BJ (cell line): ENCODE results near the gene FAM131A. TPM values are rescaled to one million over a fixed set of nuclear protein-coding genes. Genes with fewer than 3 reads are reported as not detected.

ENCODE experiments used
- CTCF ChIA-PET: fragments of 350-600 bp; formaldehyde crosslinking; extraction: SDS; loops from one replicate; lab custom pipeline; 2021; ENCODE audit warnings: antibody characterized with exemption, inconsistent platforms; lab: Yijun Ruan, JAX
- POLR2A ChIA-PET: fragments of 300-600 bp; sonication (Branson Sonifier 250); formaldehyde crosslinking; extraction: SDS; loops from one replicate; lab custom pipeline; 2021; ENCODE audit warnings: antibody characterized with exemption; lab: Charles Lee
- DNase-seq: peaks from one replicate; pipeline ENCODE4 v3.0.0-alpha.2; 2011; ENCODE audit warnings: low read depth
- H3K27me3 ChIP-seq: 2 replicates; pipeline ENCODE4 v1.6.0; 2011; ENCODE audit warnings: low read length; ENCODE audit not compliant: control insufficient read depth, insufficient read depth
- H3K36me3 ChIP-seq: 2 replicates; pipeline ENCODE4 v1.5.1; 2011; ENCODE audit warnings: low read length; ENCODE audit not compliant: control insufficient read depth, insufficient read depth
- H3K4me3 ChIP-seq: 2 replicates; pipeline ENCODE4 v1.5.1; 2011; ENCODE audit warnings: low read depth, mild to moderate bottlenecking, control low read depth, low read length
- CTCF ChIP-seq: IDR thresholded peaks from 2 replicates; pipeline ENCODE4 v1.5.1; 2011; ENCODE audit warnings: low read depth, mild to moderate bottlenecking, control low read depth, inconsistent platforms, low read length, moderate library complexity; ENCODE audit not compliant: insufficient read depth
- polyA plus RNA-seq: library from polyadenylated mRNA; depleted of rRNA; stranded (reverse); fragments of >200 nt; gene quantifications from 2 replicates; pipeline ENCODE4 v1.2.3, GENCODE V29; 2011

Gene FAM131A
- polyA plus RNA-seq, 1 experiment, result 9.3 TPM

GRCh38 chr3:184299488-184300377, 37.7 kb upstream of the FAM131A start:
- CTCF ChIA-PET, result interaction anchor here (0.5 to 1.8 kb wide), 5 partner anchors 12 to 404 kb away, joined by 3 to 8 read pairs (median 4); no protein-coding TSS in a partner anchor
- TF ChIP-seq CTCF, result no peak
- DNase-seq, result no peak
- H3K4me3 ChIP-seq, result peak overlapping the region; percentile 87
- POLR2A ChIA-PET, result interaction anchor here (0.6 kb wide), 1 partner anchor 41 kb away, joined by 14 read pairs; no protein-coding TSS in a partner anchor
- peaks cover 20% of the 10 kb centered on the region for H3K36me3 ChIP-seq
- H3K27me3 ChIP-seq, result 0 out of 2 replicates have a peak, but pooled peaks cover 1% of the 10 kb centered on the region

- no peak for DNase-seq
- Histone ChIP-seq H3K36me3 (peaks cover 20% of the 10 kb centered on the region), H3K27me3 (0 out of 2 replicates have a peak, but pooled peaks cover 1% of the 10 kb centered on the region), H3K4me3 (peak overlapping the region; percentile 87)
- POLR2A ChIA-PET, result no interaction called here
- CTCF ChIA-PET, result interaction anchor here (1.1 to 1.8 kb wide), 3 partner anchors 11 to 405 kb away, joined by 3 to 8 read pairs (median 4); no protein-coding TSS in a partner anchor
- TF ChIP-seq CTCF, result no peak
Measured at GRCh38 chr3:184300378-184300720, 37.1 kb upstream of the FAM131A start.

- Histone ChIP-seq H3K27me3 (no peaks in the 10 kb centered on the region), H3K4me3 (no peak overlapping the region), H3K36me3 (peaks cover 38% of the 10 kb centered on the region)
- DNase-seq, result no peak
- ChIA-PET CTCF (interaction anchor here (0.6 to 1.9 kb wide), 3 partner anchors 34 to 404 kb away, joined by 3 to 6 read pairs (median 3); no protein-coding TSS in a partner anchor), POLR2A (no interaction called here)
- peak; percentile 41 for TF ChIP-seq CTCF
Measured at GRCh38 chr3:184305577-184305976, 31.8 kb upstream of the FAM131A start.

GRCh38 chr3:184306341-184306972, 30.9 kb upstream of the FAM131A start:
- no peak for DNase-seq
- Histone ChIP-seq H3K4me3 (no peak overlapping the region), H3K36me3 (peaks cover 34% of the 10 kb centered on the region), H3K27me3 (no peaks in the 10 kb centered on the region)
- POLR2A ChIA-PET, result no interaction called here
- TF ChIP-seq CTCF, result no peak
- CTCF ChIA-PET, result interaction anchor here (0.6 to 1.9 kb wide), 3 partner anchors 33 to 405 kb away, joined by 3 to 6 read pairs (median 3); no protein-coding TSS in a partner anchor

GRCh38 chr3:184307915-184308314, 29.5 kb upstream of the FAM131A start:
- DNase-seq, result no peak
- Histone ChIP-seq H3K27me3 (no peaks in the 10 kb centered on the region), H3K4me3 (no peak overlapping the region), H3K36me3 (peaks cover 24% of the 10 kb centered on the region)
- ChIA-PET POLR2A (no interaction called here), CTCF (no interaction called here)
- no peak for TF ChIP-seq CTCF
